DMS79 (cell line): Measurements from ENCODE around the gene BAIAP2L2.

ENCODE experiments used
- DNase-seq: peaks from one replicate; lab custom pipeline; 2025; lab: John Stamatoyannopoulos, UW

The BAIAP2L2 gene

GRCh38 chr22:38107692-38108515 lies 2.6 kb downstream of the BAIAP2L2 start:
- DNase-seq, result no peak

- DNase-seq, result no peak
Measured at GRCh38 chr22:38106814-38107578, 3.5 kb downstream of the BAIAP2L2 start.

- DNase-seq, result no peak
Measured at GRCh38 chr22:38104084-38104483, 6.4 kb downstream of the BAIAP2L2 start.

GRCh38 chr22:38103641-38104040 lies 6.8 kb downstream of the BAIAP2L2 start:
- DNase-seq, result no peak

- no peak for DNase-seq
Measured at GRCh38 chr22:38098410-38099249, 11.9 kb downstream of the BAIAP2L2 start.

- DNase-seq, result no peak
Measured at GRCh38 chr22:38097557-38098409, 12.7 kb downstream of the BAIAP2L2 start.

- no peak for DNase-seq
Measured at GRCh38 chr22:38097058-38097457, 13.4 kb downstream of the BAIAP2L2 start.

GRCh38 chr22:38089474-38089851 lies 21.0 kb downstream of the BAIAP2L2 start:
- DNase-seq, result no peak

GRCh38 chr22:38088629-38089473 lies 21.6 kb downstream of the BAIAP2L2 start:
- DNase-seq, result no peak

GRCh38 chr22:38087855-38088254 lies 22.6 kb downstream of the BAIAP2L2 start:
- no peak for DNase-seq

GRCh38 chr22:38086942-38087341 lies 23.5 kb downstream of the BAIAP2L2 start:
- no peak for DNase-seq

GRCh38 chr22:38086001-38086845 lies 24.3 kb downstream of the BAIAP2L2 start:
- no peak for DNase-seq

GRCh38 chr22:38085501-38085900 lies 25.0 kb downstream of the BAIAP2L2 start:
- no peak for DNase-seq

GRCh38 chr22:38085056-38085455 lies 25.4 kb downstream of the BAIAP2L2 start:
- no peak for DNase-seq

- no peak for DNase-seq
Measured at GRCh38 chr22:38083931-38084631, 26.4 kb downstream of the BAIAP2L2 start, which contains the start of gene SLC16A8. Gene SLC16A8, minus strand, starts transcription at chr22:38084184. Its CDS starts 1,311 bp downstream, at chr22:38082873.

GRCh38 chr22:38082986-38083710 lies 27.3 kb downstream of the BAIAP2L2 start:
- DNase-seq, result no peak

GRCh38 chr22:38081941-38082828 lies 28.3 kb downstream of the BAIAP2L2 start:
- DNase-seq, result no peak
